A549 (cell line): Measurements from ENCODE around the gene XCR1. TPM values are rescaled to one million over a fixed set of nuclear protein-coding genes. Genes with fewer than 3 reads are reported as not detected.
A peak's percentile ranks its signal among the peaks of the same experiment; 100 is the strongest.

Experiments
- ATAC-seq, 2 experiments: fragments of 200-7000 bp in 1 of 2; fragments of >200 bp in 1 of 2; cut with Nextera tagmentation in 1 of 2; cut with Tn5 transposase in 1 of 2; 3 replicates each; pipeline versions ENCODE4 v1.8.0 to v1.9.1; 2018 to 2020; ENCODE audit warnings: mild to moderate bottlenecking in 1 of 2, moderate library complexity in 1 of 2
- CTCF ChIA-PET: fragments of 300-600 bp; sonication (Branson Sonifier 250); formaldehyde crosslinking; extraction: SDS; loops from one replicate; lab custom pipeline; 2021; ENCODE audit warnings: antibody characterized with exemption, inconsistent platforms; lab: Yijun Ruan, JAX
- POLR2A ChIA-PET: fragments of 350-600 bp; formaldehyde crosslinking; extraction: SDS; loops from one replicate; lab custom pipeline; 2021; ENCODE audit warnings: antibody characterized with exemption, inconsistent platforms; lab: Yijun Ruan, JAX
- DNase-seq, 2 experiments: peaks; one replicate each; pipeline versions ENCODE4 v3.0.0 to v3.0.0-alpha.2; 2011 to 2016; ENCODE audit warnings: low read depth in 1 of 2, low spot score in 1 of 2
- FAIRE-seq: peaks from 2 replicates; lab custom pipeline; 2011; peaks lifted over from hg19 to GRCh38; lab: Jason Lieb, UNC
- H3K27ac ChIP-seq, 2 experiments: fragments of >200 bp; sonication (Bioruptor Twin); formaldehyde crosslinking; 3 replicates each; pipeline ENCODE4 v1.5.1; 2016 to 2017
- H3K4me1 ChIP-seq: fragments of >200 bp; sonication (Bioruptor Twin); formaldehyde crosslinking; 3 replicates; pipeline ENCODE4 v1.6.1; 2016
- H3K4me2 ChIP-seq: fragments of >200 bp; sonication (Bioruptor Twin); formaldehyde crosslinking; 3 replicates; pipeline ENCODE4 v1.6.1; 2016
- H3K4me3 ChIP-seq: fragments of >200 bp; sonication (Bioruptor Twin); formaldehyde crosslinking; 3 replicates; pipeline ENCODE4 v1.5.1; 2016
- H3K9me3 ChIP-seq: fragments of >200 bp; sonication (Bioruptor Twin); formaldehyde crosslinking; 3 replicates; pipeline ENCODE4 v1.6.1; 2016
- CBX2 ChIP-seq: fragments of 200-600 bp; sonication (generic); IDR thresholded peaks from 2 replicates; pipeline ENCODE4 v1.6.1; 2016; ENCODE audit warnings: low read depth, mild to moderate bottlenecking, borderline replicate concordance
- EP300 ChIP-seq, 2 experiments: fragments of >200 bp; sonication (Bioruptor Twin); formaldehyde crosslinking; IDR thresholded peaks; 2 replicates in 1 of 2; 3 replicates in 1 of 2; pipeline ENCODE4 v1.6.1; 2016 to 2017
- ESRRA ChIP-seq: fragments of 150-350 bp; IDR thresholded peaks from 2 replicates; pipeline ENCODE4 v1.6.1; 2014; ENCODE audit warnings: mild to moderate bottlenecking, low read length, borderline replicate concordance
- FOSL2 ChIP-seq, 2 experiments: fragments of 450-650 bp in 1 of 2; fragments of >200 bp in 1 of 2; sonication (Bioruptor Twin) in 1 of 2; formaldehyde crosslinking; IDR thresholded peaks; 2 replicates each; pipeline versions ENCODE4 v1.5.0 to v1.6.1; 2016 to 2020; ENCODE audit warnings: mild to moderate bottlenecking in 1 of 2, moderate library complexity in 1 of 2
- GATA3 ChIP-seq: IDR thresholded peaks from 2 replicates; pipeline ENCODE4 v1.6.1; 2012; ENCODE audit warnings: borderline replicate concordance
- HOXA7 ChIP-seq: fragments of 250-450 bp; sonication (Bioruptor Pico); IDR thresholded peaks from 2 replicates; pipeline ENCODE4 v1.5.0; 2020; ENCODE audit warnings: mild to moderate bottlenecking, moderate library complexity
- HOXB5 ChIP-seq: fragments of 250-450 bp; sonication (Bioruptor Pico); IDR thresholded peaks from 2 replicates; pipeline ENCODE4 v1.5.0; 2020; ENCODE audit warnings: mild to moderate bottlenecking, moderate library complexity
- JUN ChIP-seq, 2 experiments: fragments of >200 bp; sonication (Bioruptor Twin); formaldehyde crosslinking; IDR thresholded peaks; 2 replicates in 1 of 2; 3 replicates in 1 of 2; pipeline ENCODE4 v1.6.1; 2016 to 2017
- MAFK ChIP-seq: fragments of 450-650 bp; IDR thresholded peaks from 2 replicates; pipeline ENCODE4 v1.6.1; 2014; ENCODE audit not compliant: partially characterized antibody
- MYC ChIP-seq: IDR thresholded peaks from 2 replicates; pipeline ENCODE4 v1.6.1; 2012; ENCODE audit warnings: mild to moderate bottlenecking, inconsistent platforms, low read length, improper control_type of control experiment, borderline replicate concordance
- NR3C1 ChIP-seq: fragments of >200 bp; sonication (Bioruptor Twin); formaldehyde crosslinking; IDR thresholded peaks from 3 replicates; pipeline ENCODE4 v1.6.1; 2017
- PHF8 ChIP-seq: fragments of 200-600 bp; sonication (generic); IDR thresholded peaks from 2 replicates; pipeline ENCODE4 v1.6.1; 2016; ENCODE audit warnings: low read depth, mild to moderate bottlenecking, antibody characterized with exemption, moderate library complexity, borderline replicate concordance
- POLR2A ChIP-seq: IDR thresholded peaks from 2 replicates; pipeline ENCODE4 v1.6.1; 2012; ENCODE audit warnings: mild to moderate bottlenecking, low read length
- RAD21 ChIP-seq, 2 experiments: fragments of >200 bp in 1 of 2; sonication (Bioruptor Twin) in 1 of 2; formaldehyde crosslinking in 1 of 2; IDR thresholded peaks in 1 of 2; conservative IDR thresholded peaks in 1 of 2; 2 replicates in 1 of 2; 3 replicates in 1 of 2; pipeline ENCODE4 v1.6.1; 2012 to 2018; ENCODE audit warnings: inconsistent platforms in 1 of 2
- RARB ChIP-seq: fragments of 250-450 bp; sonication (Bioruptor Pico); IDR thresholded peaks from 2 replicates; pipeline ENCODE4 v1.8.0; 2021; ENCODE audit warnings: mild to moderate bottlenecking, moderate library complexity
- RCOR1 ChIP-seq: fragments of 150-350 bp; IDR thresholded peaks from 2 replicates; pipeline ENCODE4 v1.6.1; 2014; ENCODE audit warnings: antibody characterized with exemption, low read length, low read depth
- SMC3 ChIP-seq: fragments of >200 bp; sonication (Bioruptor Twin); formaldehyde crosslinking; IDR thresholded peaks from 3 replicates; pipeline ENCODE4 v1.6.1; 2018; ENCODE audit warnings: inconsistent platforms
- ZC3H11A ChIP-seq: fragments of 450-650 bp; IDR thresholded peaks from 2 replicates; pipeline ENCODE4 v1.6.1; 2014; ENCODE audit warnings: antibody characterized with exemption, mild to moderate bottlenecking
- ZNF302 ChIP-seq: fragments of 250-450 bp; sonication (Bioruptor Pico); IDR thresholded peaks from 2 replicates; pipeline ENCODE4 v1.9.0; 2021; ENCODE audit warnings: inconsistent platforms, mild to moderate bottlenecking, moderate library complexity
- WGBS: methylation state at CpG from one replicate; pipeline ENCODE4 v1.1.6; 2017; ENCODE audit errors: missing lambda C conversion rate; 5-methylcytosine and 5-hydroxymethylcytosine counted together
- polyA plus RNA-seq, 4 experiments: library from polyadenylated mRNA; depleted of rRNA in 3 of 4; stranded (reverse); fragments of >200 nt; fragmentation: RNase III in 1 of 4; extraction: RNeasy Plus Mini Kit Qiagen cat#74134 plus additional on column Dnase treatment in 1 of 4; gene quantifications; 2 replicates in 3 of 4; 3 replicates in 1 of 4; pipeline ENCODE4 v1.2.3, GENCODE V29; 2011 to 2017
- TF ChIP-seq, protein P1 (sequence below): IDR thresholded peaks from 2 replicates; pipeline ENCODE4 v1.6.1; 2012

XCR1 gene
- polyA plus RNA-seq, 2 of the 4 experiments (the other 2 are of a cell fraction) = not detected

- Histone ChIP-seq H3K9me3 (no peaks in the 10 kb centered on the region), H3K4me2 (peak overlapping the region; percentile 83), H3K4me3 (no peak overlapping the region), H3K27ac (peak overlapping the region; percentile 73 to 84), H3K4me1 (peaks cover 43% of the 10 kb centered on the region)
- ATAC-seq (peak; percentile 93 to 99), DNase-seq (peak; percentile 53 to 83), FAIRE-seq (no peak)
- ChIA-PET POLR2A (no interaction called here), CTCF (interaction anchor here (0.6 to 1.8 kb wide), 3 partner anchors 48 to 949 kb away, joined by 3 to 6 read pairs (median 3); no protein-coding TSS in a partner anchor)
- 0% methylated on average over 1 of the region's 5 CpGs for WGBS
- TF ChIP-seq HOXB5 (CRISPR knock-in tag) (0 out of 2 replicates have a peak, but pooled peaks have one; percentile 21), MYC (peak; percentile 45; the same call in 1 of the 2 replicates), FOSL2 (IDR thresholded peaks at IDR 0.05) (no peak), FOSL2 (CRISPR knock-in tag; IDR thresholded peaks at IDR 0.05) (peak; percentile 75), EP300 (IDR thresholded peaks at IDR 0.05) (no peak)
- TF ChIP-seq, protein P1, sequence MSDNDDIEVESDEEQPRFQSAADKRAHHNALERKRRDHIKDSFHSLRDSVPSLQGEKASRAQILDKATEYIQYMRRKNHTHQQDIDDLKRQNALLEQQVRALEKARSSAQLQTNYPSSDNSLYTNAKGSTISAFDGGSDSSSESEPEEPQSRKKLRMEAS = peak; percentile 27; the same call in 1 of the 2 replicates
Measured at GRCh38 chr3:45986303-45986982, 40.8 kb downstream of the XCR1 start.

GRCh38 chr3:45985532-45986302, 41.6 kb downstream of the XCR1 start:
- WGBS = 57% methylated on average over 10 of the region's 13 CpGs
- ChIA-PET POLR2A (no interaction called here), CTCF (interaction anchor here (0.6 kb wide), 1 partner anchor 949 kb away, joined by 3 read pairs; no protein-coding TSS in a partner anchor)
- FAIRE-seq (no peak), DNase-seq (no peak), ATAC-seq (no peak)
- Histone ChIP-seq H3K4me3 (no peak overlapping the region), H3K27ac (peak overlapping the region; percentile 39 to 84; a peak in 5 of 6 replicates), H3K4me2 (peak overlapping the region; percentile 83), H3K4me1 (peaks cover 43% of the 10 kb centered on the region), H3K9me3 (no peaks in the 10 kb centered on the region)
- TF ChIP-seq RARB (CRISPR knock-in tag) = no peak
- TF ChIP-seq ZNF302 (CRISPR knock-in tag) = no peak
- no peak for TF ChIP-seq JUN (IDR thresholded peaks at IDR 0.05)

DNA sequence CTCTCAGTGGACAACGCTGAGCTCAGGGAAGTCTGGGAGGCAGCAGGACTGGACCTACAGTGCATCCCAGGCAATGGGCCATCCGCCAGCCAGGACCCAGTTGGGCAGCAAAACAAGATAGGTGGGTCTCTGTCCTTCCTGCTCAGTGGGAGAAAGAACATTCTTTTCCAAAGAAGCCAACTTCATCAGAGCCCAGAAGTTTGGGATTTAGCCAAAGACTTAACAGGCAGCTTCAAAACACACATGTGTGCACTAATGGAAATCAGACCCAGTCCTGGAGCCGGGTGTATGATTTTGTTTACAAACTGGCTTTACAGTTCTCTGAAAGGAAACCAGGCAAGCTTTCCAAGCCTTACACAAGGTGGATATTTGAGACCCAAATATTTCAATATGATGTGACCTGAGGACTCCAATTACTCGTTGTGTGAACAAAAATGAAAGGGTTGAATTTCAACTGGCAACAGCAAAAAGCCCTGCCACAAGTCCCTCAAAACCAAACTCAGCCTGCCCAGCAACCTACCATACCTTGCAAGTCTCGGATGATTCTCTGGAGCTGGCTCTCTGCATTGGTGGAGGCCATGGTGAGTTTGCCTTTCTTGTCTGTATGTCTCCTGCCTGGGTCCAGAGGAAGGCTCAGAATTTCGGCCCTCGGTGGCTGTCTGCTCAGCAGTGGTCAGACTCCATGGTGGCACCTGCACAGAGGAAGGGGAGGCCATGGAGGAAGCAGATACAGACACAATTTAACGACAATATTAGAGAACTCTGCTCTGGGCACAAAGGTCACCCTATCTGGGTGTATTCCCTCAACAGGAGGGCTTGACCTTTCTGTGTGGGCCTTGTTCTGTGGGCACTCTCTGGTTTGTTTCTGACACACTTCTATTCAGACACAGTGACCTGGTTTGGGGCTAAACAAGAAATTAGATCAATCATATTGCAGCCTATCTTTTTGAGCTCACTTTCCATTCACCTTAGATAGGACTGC, 42.7 kb downstream of the XCR1 start:
- no peak for DNase-seq
- ATAC-seq = no peak
- ChIA-PET CTCF (interaction anchor here (0.6 to 1.4 kb wide), 2 partner anchors 10 to 46 kb away, joined by 3 to 4 read pairs; no protein-coding TSS in a partner anchor), POLR2A (no interaction called here)
- WGBS = 92% methylated on average over 7 of the region's 8 CpGs
- Histone ChIP-seq H3K4me3 (no peak overlapping the region), H3K4me1 (peaks cover 43% of the 10 kb centered on the region), H3K27ac (no peak overlapping the region), H3K4me2 (no peak overlapping the region), H3K9me3 (no peaks in the 10 kb centered on the region)
- TF ChIP-seq RCOR1 (no peak), NR3C1 (no peak), HOXA7 (no peak), ESRRA (no peak), RAD21 (conservative IDR thresholded peaks at IDR 0.05 in 1 of 2, IDR thresholded peaks at IDR 0.05 in 1 of 2) (no peak), CBX2 (no peak), GATA3 (no peak), POLR2A (no peak), ZC3H11A (no peak), PHF8 (no peak), SMC3 (no peak), MAFK (no peak)
- no peak for FAIRE-seq
